ENCODE results near the gene LRRC8B.

- TF ChIP-seq CTCF (conservative IDR thresholded peaks at IDR 0.05), result no peak
- TF ChIP-seq EZH2 (IDR thresholded peaks at IDR 0.05; ENCODE audit: low read depth), result no peak
These were observed 3.8 kb downstream of the LRRC8B start for GRCh38 chr1:89528382-89528780.
